ENCODE results near the gene SPRYD4.

DNA sequence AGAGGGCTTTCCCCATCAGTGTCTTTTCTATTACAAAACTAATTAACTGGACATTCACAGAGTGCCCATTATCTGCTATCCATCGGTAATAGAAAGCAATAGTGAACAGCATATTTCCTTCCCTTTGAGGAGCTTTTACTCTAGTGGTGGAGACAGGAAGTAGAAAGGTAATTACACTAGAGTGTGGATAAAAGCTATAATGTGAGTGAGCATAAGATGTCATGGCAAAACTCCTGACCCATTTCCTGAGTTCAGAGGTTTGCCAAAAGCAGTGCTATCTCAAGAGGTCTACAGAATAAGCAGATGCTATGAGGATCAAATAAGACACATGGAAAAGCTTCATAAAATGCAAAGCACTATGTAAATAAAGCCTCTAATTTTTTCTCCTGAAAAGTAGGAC lies 43.2 kb upstream of the SPRYD4 start:
- TF ChIP-seq, protein P1, sequence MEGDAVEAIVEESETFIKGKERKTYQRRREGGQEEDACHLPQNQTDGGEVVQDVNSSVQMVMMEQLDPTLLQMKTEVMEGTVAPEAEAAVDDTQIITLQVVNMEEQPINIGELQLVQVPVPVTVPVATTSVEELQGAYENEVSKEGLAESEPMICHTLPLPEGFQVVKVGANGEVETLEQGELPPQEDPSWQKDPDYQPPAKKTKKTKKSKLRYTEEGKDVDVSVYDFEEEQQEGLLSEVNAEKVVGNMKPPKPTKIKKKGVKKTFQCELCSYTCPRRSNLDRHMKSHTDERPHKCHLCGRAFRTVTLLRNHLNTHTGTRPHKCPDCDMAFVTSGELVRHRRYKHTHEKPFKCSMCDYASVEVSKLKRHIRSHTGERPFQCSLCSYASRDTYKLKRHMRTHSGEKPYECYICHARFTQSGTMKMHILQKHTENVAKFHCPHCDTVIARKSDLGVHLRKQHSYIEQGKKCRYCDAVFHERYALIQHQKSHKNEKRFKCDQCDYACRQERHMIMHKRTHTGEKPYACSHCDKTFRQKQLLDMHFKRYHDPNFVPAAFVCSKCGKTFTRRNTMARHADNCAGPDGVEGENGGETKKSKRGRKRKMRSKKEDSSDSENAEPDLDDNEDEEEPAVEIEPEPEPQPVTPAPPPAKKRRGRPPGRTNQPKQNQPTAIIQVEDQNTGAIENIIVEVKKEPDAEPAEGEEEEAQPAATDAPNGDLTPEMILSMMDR (IDR thresholded peaks at IDR 0.05) = no peak
- TF ChIP-seq POLR2A (IDR thresholded peaks at IDR 0.05) = no peak
- no peak for TF ChIP-seq POLR2AphosphoS5 (IDR thresholded peaks at IDR 0.05)

Measured in prostate gland (tissue), 2 donors.